NCI-H524 (cell line): ENCODE results near the gene USP40.

Experiments
- DNase-seq, 2 experiments: peaks; one replicate each; lab custom pipeline; 2025; lab: John Stamatoyannopoulos, UW

USP40 gene

DNA sequence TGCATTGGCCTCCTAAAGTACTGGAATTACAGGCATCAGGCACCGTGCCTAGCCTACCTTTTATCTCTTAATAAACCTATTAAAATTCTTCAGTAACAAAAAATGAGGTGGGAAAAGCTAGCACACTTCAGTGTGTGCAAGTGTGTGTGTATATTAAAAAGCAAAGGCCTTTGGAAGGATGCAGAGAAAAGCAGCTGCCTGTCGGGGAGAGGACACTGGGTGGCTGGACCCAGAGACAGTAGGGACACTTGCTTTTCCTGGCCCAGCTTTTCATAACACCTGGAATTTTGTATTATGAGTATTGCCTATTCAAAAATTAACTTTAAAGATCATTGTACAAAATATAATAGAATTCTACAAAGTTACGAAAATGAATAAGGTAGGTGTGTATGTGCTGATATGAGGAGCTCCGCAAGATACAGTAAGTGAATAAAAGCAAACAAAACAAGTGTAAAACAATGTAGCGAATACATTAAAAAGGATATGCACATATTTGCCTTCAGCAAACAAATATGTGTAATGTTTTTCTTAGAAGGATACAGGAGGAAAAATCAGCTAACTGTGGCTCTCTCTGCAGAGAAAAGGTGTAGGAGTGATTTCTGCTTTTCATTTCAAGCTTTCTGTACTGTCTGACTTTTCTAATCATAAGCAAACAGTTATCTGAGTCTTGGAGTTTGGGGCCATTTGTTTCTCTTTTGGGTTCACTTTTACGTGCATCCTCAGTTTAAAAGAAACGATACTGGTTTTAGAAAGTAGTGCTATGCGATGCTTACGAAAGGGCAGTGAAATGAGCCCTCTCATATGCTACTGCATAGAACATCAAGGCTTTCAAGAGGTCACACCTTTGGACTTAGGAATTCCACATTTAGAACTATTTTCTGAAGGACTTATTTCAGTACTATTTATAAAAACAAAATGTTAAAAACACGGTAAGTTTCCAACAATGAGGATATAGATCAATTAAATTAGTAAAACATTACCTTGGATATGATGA is 70.8 kb downstream of the USP40 start:
- no peak for DNase-seq

GRCh38 chr2:233492751-233493150 is 73.8 kb downstream of the USP40 start:
- DNase-seq, result no peak

- DNase-seq, result no peak
These were observed 74.5 kb downstream of the USP40 start for GRCh38 chr2:233492078-233492477.

DNA sequence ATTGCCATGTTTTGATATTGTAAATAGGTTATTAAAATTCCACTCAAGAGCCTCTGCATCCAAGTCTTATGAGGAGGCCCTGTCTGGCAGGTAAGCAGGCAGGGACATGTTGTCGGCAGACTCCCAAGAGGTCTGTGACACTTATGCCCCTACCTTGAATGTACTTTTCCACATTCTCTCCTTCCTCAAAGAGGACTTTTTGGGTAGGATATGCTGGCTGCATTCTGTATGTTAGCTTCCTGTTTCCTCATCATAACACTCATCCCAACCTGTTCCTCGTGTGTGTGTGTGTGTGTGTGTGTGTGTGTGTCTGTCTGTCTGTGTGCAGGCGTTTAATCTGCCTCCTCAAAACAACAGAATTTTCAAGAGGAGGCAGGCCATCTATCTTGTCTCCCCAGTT is 75.3 kb downstream of the USP40 start:
- DNase-seq, result no peak

GRCh38 chr2:233490831-233491230 is 75.8 kb downstream of the USP40 start:
- no peak for DNase-seq

- DNase-seq, result no peak
These were observed 76.9 kb downstream of the USP40 start for GRCh38 chr2:233489666-233490065.

DNA sequence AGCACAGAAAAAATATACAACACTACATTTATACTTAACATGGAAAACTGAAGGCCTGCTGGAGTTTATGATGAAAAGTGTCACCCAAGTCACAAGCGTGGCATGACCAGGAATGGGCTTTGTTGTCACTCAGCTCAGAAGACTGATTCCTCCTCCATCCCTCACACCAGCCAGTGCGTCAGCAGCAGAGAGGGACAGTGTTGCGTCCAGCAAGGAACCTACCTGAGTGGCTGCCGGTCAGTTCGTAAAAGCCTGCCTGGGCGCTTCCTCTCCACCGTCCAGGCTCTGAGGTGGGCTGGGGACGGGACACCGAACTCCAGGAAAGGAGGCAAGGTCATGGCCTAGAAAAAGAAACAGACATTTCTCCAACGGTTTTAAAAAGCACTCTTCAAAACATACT is 77.4 kb downstream of the USP40 start:
- no peak for DNase-seq

DNA sequence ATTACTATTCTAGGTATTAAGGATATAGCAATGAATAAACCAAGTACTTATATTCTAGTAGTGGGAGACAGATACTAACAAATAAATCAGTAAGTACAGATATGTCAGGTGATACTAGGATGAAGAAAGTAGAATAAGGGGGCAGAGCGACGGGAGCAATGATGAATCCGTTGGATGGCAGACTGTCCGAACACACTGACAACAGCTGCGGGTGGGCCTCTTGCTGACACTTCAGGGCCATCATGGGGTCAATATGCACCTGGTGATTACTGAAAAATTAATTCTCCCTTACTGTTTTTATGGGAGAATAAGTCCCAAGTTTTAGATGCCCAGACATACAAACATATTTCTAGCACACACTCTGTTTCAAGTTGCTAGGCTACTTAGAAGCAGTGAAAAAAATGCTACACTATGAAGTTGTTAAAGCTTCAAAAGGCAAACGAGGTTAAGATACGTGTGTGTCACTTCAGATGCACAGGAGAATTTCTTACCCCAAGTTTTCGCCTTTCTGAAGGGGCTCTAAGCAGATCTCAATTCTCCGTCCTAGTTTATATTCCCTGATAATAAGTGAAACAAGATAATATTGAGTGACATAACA is 78.7 kb downstream of the USP40 start:
- DNase-seq, result peak in 1 of 2 experiments; percentile 15

- no peak for DNase-seq
These were observed 79.6 kb downstream of the USP40 start for GRCh38 chr2:233486778-233487552.

- no peak for DNase-seq
These were observed 80.2 kb downstream of the USP40 start for GRCh38 chr2:233486357-233486756.

- no peak for DNase-seq
These were observed 80.9 kb downstream of the USP40 start for GRCh38 chr2:233485726-233486125.

DNA sequence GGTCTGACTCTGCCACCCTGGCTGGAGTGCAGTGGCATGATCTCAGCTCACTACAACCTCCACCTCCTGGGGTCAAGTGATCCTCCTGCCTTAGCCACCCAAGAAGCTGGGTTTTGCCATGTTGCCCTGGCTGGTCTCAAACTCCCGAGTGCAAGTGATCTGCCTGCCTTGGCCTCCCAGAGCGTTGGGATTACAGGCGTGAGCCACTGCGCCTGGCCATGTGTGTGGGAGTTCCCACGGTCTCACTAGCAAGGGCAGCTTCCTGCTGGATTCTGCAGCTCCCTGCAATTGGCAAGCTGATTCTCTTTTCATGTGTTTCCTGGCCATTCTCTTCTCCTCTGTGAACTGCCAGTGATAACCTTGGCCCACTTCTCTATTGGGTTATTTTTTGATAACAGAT is 84.0 kb downstream of the USP40 start:
- no peak for DNase-seq

GRCh38 chr2:233481368-233482142 is 85.0 kb downstream of the USP40 start:
- DNase-seq, result no peak

DNA sequence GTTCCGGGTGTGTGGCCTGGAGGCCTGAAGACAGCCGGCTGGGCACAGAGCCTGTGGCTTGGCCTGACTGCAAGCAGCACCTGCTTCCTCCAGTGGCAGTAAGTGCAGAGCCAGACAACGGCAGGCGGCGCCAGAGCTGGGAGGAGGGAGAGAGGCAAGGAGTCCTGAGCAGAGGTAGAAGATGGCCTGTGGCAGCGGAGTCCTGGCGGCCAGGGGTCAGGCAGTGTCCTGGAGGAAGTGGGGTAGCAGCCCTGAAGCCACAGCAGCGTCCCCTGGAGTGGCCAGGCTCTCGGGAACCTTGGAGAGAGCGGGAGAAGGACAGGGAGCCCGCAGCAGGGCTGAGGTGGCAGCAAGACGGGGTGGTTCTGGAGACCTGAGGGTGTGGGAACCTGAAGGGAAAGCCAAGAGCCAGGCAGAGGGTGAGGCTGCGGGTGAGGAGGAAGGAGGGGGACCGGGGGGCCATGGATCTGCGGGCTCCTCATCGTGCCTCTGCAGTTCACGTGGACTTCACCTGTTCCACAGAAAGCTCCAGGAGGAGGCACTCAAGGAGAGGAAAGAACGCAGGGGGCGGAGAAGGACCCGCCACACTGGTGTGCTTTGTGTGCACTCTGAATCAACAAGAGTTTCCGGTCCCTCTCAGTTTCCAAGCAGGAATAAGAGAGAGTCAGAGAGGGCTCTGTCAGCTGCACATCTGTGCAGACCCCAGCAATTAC is 85.9 kb downstream of the USP40 start:
- DNase-seq, result no peak

GRCh38 chr2:233479616-233480489 is 86.7 kb downstream of the USP40 start:
- no peak for DNase-seq

- DNase-seq, result no peak
These were observed 88.8 kb downstream of the USP40 start for GRCh38 chr2:233477548-233478433.

DNA sequence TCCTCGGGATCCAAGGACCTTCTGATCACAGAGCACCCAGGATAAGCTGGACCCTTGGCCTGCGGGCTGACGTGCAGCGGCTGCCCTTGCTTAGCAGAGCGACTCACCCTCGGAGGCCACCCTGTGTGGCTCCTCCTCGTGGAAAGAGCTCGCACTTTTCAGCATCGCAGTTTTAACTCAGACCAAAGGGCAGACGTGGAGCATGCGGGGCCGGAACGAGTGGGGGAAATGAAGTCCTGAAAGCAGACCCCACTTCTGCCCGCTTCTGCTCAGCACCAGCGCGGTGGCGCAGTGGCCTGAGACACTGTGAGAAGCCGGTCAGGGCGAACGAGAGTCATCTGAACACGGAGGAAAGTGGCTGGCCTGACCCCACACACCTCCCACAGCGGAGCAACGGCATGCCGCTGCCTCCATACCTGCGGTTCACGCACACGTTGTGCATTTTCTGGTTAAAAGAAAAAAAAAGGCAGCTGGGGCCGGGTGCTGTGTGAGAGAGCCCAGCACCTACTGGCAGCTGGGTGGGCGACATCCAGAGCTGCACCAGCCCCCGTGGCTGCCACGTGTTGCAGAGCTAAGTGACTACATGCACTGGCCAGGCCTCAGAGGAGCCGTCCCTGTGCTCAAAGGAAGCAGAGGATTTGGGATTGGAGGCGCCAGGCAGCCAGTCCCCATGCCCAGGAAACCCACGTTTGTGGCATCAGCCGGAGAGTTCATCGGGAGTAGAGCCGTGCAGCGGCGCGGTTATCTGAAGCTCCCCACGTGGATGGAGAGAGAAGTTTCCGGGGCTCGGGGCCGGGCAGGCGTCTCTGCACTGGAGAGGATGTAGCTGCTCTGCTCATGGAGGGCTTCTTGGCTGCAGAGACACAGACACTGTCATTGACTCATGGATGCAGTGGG is 89.7 kb downstream of the USP40 start:
- DNase-seq, result no peak

- DNase-seq, result no peak
These were observed 90.5 kb downstream of the USP40 start for GRCh38 chr2:233476063-233476410.
